Nephron (organoid): ENCODE measurements around the gene FAIM2.

Source experiments
- H3K27ac Mint-ChIP-seq, 3 experiments: 2 replicates each; pipeline ENCODE4 v1.8.0; 2020; ENCODE audit warnings: mixed read lengths in 3 of 3, mild to moderate bottlenecking in 2 of 3, moderate library complexity in 1 of 3
- H3K27me3 Mint-ChIP-seq: 2 replicates; pipeline ENCODE4 v1.8.0; 2021; ENCODE audit warnings: low read depth, mild to moderate bottlenecking, moderate library complexity, mixed read lengths
- H3K36me3 Mint-ChIP-seq: 2 replicates; pipeline ENCODE4 v1.8.0; 2020; ENCODE audit warnings: low read depth, mixed read lengths
- H3K4me1 Mint-ChIP-seq: 2 replicates; pipeline ENCODE4 v1.8.0; 2020; ENCODE audit warnings: mixed read lengths
- H3K4me3 Mint-ChIP-seq, 3 experiments: 2 replicates each; pipeline ENCODE4 v1.8.0; 2020; ENCODE audit warnings: mild to moderate bottlenecking in 3 of 3, mixed read lengths in 3 of 3, moderate library complexity in 2 of 3
- H3K9me3 Mint-ChIP-seq: 2 replicates; pipeline ENCODE4 v1.8.0; 2020; ENCODE audit warnings: mixed read lengths
- TF ChIP-seq, protein P1 (sequence below), 3 experiments: fragments of 200-600 bp; sonication (generic); IDR thresholded peaks; one replicate each; pipeline ENCODE4 v1.5.0; 2021; ENCODE audit warnings: antibody characterized with exemption in 3 of 3; ENCODE audit not compliant: unreplicated experiment in 3 of 3

Gene FAIM2

GRCh38 chr12:49831717-49832116 lies 72.0 kb downstream of the FAIM2 start:
- H3K9me3 Mint-ChIP-seq: no peaks in the 10 kb centered on the region
- H3K4me1 Mint-ChIP-seq: peaks cover 16% of the 10 kb centered on the region
- H3K4me3 Mint-ChIP-seq: no peak overlapping the region
- TF ChIP-seq, protein P1, sequence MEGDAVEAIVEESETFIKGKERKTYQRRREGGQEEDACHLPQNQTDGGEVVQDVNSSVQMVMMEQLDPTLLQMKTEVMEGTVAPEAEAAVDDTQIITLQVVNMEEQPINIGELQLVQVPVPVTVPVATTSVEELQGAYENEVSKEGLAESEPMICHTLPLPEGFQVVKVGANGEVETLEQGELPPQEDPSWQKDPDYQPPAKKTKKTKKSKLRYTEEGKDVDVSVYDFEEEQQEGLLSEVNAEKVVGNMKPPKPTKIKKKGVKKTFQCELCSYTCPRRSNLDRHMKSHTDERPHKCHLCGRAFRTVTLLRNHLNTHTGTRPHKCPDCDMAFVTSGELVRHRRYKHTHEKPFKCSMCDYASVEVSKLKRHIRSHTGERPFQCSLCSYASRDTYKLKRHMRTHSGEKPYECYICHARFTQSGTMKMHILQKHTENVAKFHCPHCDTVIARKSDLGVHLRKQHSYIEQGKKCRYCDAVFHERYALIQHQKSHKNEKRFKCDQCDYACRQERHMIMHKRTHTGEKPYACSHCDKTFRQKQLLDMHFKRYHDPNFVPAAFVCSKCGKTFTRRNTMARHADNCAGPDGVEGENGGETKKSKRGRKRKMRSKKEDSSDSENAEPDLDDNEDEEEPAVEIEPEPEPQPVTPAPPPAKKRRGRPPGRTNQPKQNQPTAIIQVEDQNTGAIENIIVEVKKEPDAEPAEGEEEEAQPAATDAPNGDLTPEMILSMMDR (IDR thresholded peaks at IDR 0.05; ENCODE audit: unreplicated experiment in 3 of 3): no peak
- H3K27me3 Mint-ChIP-seq: no peaks in the 10 kb centered on the region
- no peaks in the 10 kb centered on the region for H3K36me3 Mint-ChIP-seq
- no peak overlapping the region for H3K27ac Mint-ChIP-seq

DNA sequence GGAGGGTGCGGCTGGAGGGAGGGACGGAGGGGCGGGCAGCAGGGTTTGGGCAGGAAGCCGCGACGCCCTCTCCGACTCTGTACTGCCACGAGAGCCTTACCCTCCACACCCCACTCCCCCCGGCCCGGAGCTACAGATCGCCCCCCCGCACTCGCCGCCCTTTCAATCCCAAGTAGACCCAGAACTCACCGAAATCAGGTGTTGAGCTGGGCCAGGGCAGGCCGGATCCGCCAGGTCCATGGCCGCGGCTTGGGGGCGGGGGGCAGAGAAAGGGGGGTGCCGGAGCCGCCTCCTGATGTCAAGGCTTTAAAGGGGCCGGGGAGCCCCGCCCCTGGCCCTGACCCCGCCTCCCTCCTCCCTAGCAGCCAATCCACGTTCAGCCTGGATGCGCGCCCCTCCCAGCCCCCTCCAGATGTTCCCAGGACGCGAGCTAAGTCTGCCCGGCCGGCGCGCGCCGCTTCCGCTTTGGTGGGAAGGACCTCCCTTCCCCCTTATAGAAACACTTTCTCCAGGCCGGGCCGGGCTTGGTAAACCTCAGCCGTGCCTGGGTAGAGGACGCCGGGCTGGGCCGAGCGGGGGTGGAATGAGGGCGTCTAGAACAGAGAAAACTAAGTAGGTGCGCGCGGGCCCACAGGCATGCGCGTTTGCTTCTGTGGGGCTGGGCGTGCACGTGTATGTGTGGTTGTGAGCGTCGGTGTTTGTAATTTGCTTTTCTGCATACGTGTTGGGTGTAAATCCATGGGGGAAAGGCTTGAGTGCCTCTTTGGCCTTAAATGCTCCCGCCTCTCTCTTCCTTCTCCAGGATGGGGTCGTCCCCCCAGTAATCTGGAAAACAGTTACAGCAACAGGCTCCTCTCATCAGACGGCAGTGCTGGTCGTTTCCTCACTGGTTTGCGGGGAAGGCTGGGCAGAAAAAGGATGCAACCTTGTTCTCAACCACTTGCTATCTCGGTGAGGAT lies 75.3 kb downstream of the FAIM2 start, which contains the start of gene NCKAP5L:
TSS of gene NCKAP5L (minus strand) at position 281 of the 959 bp plus-strand sequence. CDS start 24,369 bp downstream, outside the sequence.
- TF ChIP-seq, protein P1 (IDR thresholded peaks at IDR 0.05; ENCODE audit: unreplicated experiment in 3 of 3): no peak
- Mint-ChIP-seq H3K27me3 (no peaks in the 10 kb centered on the region), H3K4me3 (peak within 1 kb of the TSS; percentile 95 to 97 (median 96)), H3K36me3 (no peaks in the 10 kb centered on the region), H3K4me1 (peaks cover 44% of the 10 kb centered on the region), H3K27ac (peak within 1 kb of the TSS; percentile 89 to 95 (median 94)), H3K9me3 (no peaks in the 10 kb centered on the region)

DNA sequence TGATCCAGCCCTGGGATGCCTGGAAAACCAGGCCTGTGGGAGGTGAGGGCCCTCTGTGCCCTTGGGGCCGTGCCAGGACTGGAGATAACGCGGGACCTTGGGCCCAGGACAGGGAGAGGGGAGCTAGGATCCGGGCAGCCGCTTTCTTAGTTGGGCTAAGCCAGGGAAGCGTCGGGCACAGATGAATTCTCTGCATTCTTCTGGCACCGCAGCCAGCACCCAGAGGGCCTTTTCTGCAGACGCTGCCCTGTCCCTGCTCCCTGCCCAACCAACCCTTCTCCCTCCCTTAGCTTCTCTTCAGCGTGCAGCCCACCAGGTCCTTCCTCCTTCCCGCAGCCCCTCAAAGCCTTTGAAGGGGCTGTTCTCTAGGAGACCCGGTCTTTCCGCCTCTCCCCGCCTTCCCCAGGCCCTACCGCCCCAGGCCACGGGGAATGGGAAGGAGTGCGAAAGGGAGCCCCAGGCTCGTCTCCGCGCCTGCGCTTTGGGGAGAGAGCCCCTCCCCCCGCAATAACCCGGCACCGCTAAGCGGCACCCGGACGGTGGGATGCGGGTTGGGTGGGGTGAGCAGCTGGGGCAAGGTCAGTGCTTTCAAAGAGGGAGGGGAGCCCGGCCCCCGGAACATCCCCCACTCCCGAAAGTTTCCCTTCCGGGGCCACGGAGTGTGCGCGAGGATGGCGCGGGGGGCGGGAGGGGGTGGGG lies 76.2 kb downstream of the FAIM2 start:
- Mint-ChIP-seq H3K4me3 (peak overlapping the region; percentile 95 to 97 (median 96)), H3K27me3 (no peaks in the 10 kb centered on the region), H3K9me3 (no peaks in the 10 kb centered on the region), H3K36me3 (peaks cover 5% of the 10 kb centered on the region), H3K27ac (peak overlapping the region; percentile 89 to 94 (median 94)), H3K4me1 (peaks cover 48% of the 10 kb centered on the region)
- TF ChIP-seq, protein P1 (IDR thresholded peaks at IDR 0.05; ENCODE audit: unreplicated experiment in 3 of 3): no peak

- Mint-ChIP-seq H3K36me3 (peaks cover 8% of the 10 kb centered on the region), H3K27me3 (no peaks in the 10 kb centered on the region), H3K27ac (peak overlapping the region; percentile 89 to 94 (median 94)), H3K4me1 (peaks cover 52% of the 10 kb centered on the region), H3K9me3 (no peaks in the 10 kb centered on the region), H3K4me3 (peak overlapping the region; percentile 95 to 97 (median 96))
- TF ChIP-seq, protein P1 (IDR thresholded peaks at IDR 0.05; ENCODE audit: unreplicated experiment in 3 of 3): no peak
Observed at GRCh38 chr12:49827051-49827400, 76.7 kb downstream of the FAIM2 start.

DNA sequence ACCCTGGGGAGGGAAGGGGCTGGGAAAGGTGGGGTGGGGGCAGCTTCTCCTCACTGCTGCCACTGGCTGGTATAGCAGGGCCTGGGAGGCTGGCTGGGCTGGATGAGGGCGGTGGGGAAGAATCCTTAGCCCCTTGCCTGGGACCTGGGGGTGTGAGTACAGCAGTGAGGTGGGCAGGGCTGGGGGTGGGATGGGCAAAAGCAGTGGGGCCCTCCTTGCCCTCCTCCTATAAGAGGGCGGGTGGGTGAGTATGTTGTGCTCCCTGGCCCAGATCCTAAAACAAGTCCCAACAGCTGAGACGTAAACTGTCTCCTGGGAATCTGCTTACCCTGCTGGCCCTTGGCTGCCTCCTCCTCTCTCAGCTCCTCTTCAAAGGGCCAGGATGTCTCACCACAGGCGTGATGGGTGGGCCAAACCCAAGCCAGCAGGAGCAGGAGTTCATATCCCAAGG lies 77.7 kb downstream of the FAIM2 start:
- TF ChIP-seq, protein P1 (IDR thresholded peaks at IDR 0.05; ENCODE audit: unreplicated experiment in 3 of 3): no peak
- Mint-ChIP-seq H3K4me1 (peaks cover 62% of the 10 kb centered on the region), H3K36me3 (peaks cover 14% of the 10 kb centered on the region), H3K27ac (peak overlapping the region; percentile 89 to 94 (median 94)), H3K9me3 (no peaks in the 10 kb centered on the region), H3K27me3 (no peaks in the 10 kb centered on the region), H3K4me3 (peak overlapping the region; percentile 95 to 97 (median 96))
